HEK293 (cell line): Measurements from ENCODE around the gene BTBD2.
A peak's percentile ranks its signal among the peaks of the same experiment; 100 is the strongest.

Experiments used
- CTCF ChIA-PET: fragments of 350-600 bp; formaldehyde crosslinking; extraction: SDS; loops from one replicate; lab custom pipeline; 2021; ENCODE audit warnings: antibody characterized with exemption; lab: Yijun Ruan, JAX
- POLR2A ChIA-PET: fragments of 300-600 bp; formaldehyde crosslinking; extraction: SDS; loops from one replicate; lab custom pipeline; 2020; ENCODE audit warnings: antibody characterized with exemption, inconsistent platforms; lab: Yijun Ruan, JAX
- H3K27ac ChIP-seq: fragments of 200-500 bp; sonication (Bioruptor generic); 2 replicates; pipeline ENCODE4 v1.5.1; 2014; ENCODE audit warnings: low read depth, low read length, control low read depth, inconsistent platforms; ENCODE audit errors: extremely low read depth
- H3K36me3 ChIP-seq, 2 experiments: fragments of 200-500 bp in 1 of 2; sonication (Bioruptor generic) in 1 of 2; 1 replicate in 1 of 2; 2 replicates in 1 of 2; pipeline ENCODE4 v1.5.1; 2014 to 2017; ENCODE audit warnings: inconsistent platforms in 2 of 2, low read length in 2 of 2; ENCODE audit not compliant: control insufficient read depth in 2 of 2, insufficient read depth in 1 of 2
- H3K4me1 ChIP-seq: fragments of 200-500 bp; sonication (Bioruptor generic); 2 replicates; pipeline ENCODE4 v1.5.1; 2014; ENCODE audit warnings: mild to moderate bottlenecking, low read length, inconsistent platforms; ENCODE audit not compliant: control insufficient read depth, insufficient read depth
- H3K4me3 ChIP-seq: 2 replicates; pipeline ENCODE4 v1.5.1; 2011; ENCODE audit warnings: low read depth, mild to moderate bottlenecking, control low read depth, low read length, moderate library complexity
- H3K9me3 ChIP-seq: fragments of 200-500 bp; sonication (Bioruptor generic); 2 replicates; pipeline ENCODE4 v1.5.1; 2014; ENCODE audit warnings: low read depth, low read length, inconsistent platforms; ENCODE audit not compliant: control insufficient read depth, insufficient read depth
- YY2 ChIP-seq: fragments of 450-650 bp; formaldehyde crosslinking; IDR thresholded peaks from 2 replicates; pipeline ENCODE4 v1.5.1; 2016; ENCODE audit warnings: missing biosample characterization, missing genetic modification characterization
- ZBTB21 ChIP-seq: fragments of 450-650 bp; formaldehyde crosslinking; IDR thresholded peaks from 2 replicates; pipeline ENCODE4 v1.5.1; 2017; ENCODE audit warnings: missing biosample characterization, missing genetic modification characterization
- ZNF138 ChIP-seq: fragments of 450-650 bp; formaldehyde crosslinking; IDR thresholded peaks from 2 replicates; pipeline ENCODE4 v1.5.1; 2016; ENCODE audit warnings: missing biosample characterization, missing genetic modification characterization, borderline replicate concordance
- ZNF146 ChIP-seq: fragments of 450-650 bp; formaldehyde crosslinking; IDR thresholded peaks from 2 replicates; pipeline ENCODE4 v1.5.1; 2016; ENCODE audit warnings: missing biosample characterization, missing genetic modification characterization
- ZNF335 ChIP-seq: fragments of 450-650 bp; formaldehyde crosslinking; conservative IDR thresholded peaks from 2 replicates; pipeline ENCODE4 v1.5.1; 2016; ENCODE audit warnings: missing biosample characterization, missing genetic modification characterization
- ZNF341 ChIP-seq: fragments of 450-650 bp; formaldehyde crosslinking; IDR thresholded peaks from 2 replicates; pipeline ENCODE4; 2016; ENCODE audit warnings: low read depth, missing biosample characterization, missing genetic modification characterization
- ZNF398 ChIP-seq: fragments of 450-650 bp; formaldehyde crosslinking; IDR thresholded peaks from 2 replicates; pipeline ENCODE4 v1.5.1; 2017; ENCODE audit warnings: missing biosample characterization, missing genetic modification characterization
- ZNF544 ChIP-seq: fragments of 450-650 bp; formaldehyde crosslinking; IDR thresholded peaks from 2 replicates; pipeline ENCODE4 v1.5.0; 2017; ENCODE audit warnings: missing biosample characterization, missing genetic modification characterization
- ZNF596 ChIP-seq: fragments of 450-650 bp; IDR thresholded peaks from 2 replicates; pipeline ENCODE4 v1.5.0; 2018; ENCODE audit warnings: missing biosample characterization, mild to moderate bottlenecking, missing genetic modification characterization, moderate library complexity
- ZNF629 ChIP-seq: fragments of 450-650 bp; formaldehyde crosslinking; IDR thresholded peaks from 2 replicates; pipeline ENCODE4 v1.5.1; 2017; ENCODE audit warnings: missing biosample characterization, missing genetic modification characterization
- TF ChIP-seq, protein P1 (sequence below): fragments of 450-650 bp; formaldehyde crosslinking; IDR thresholded peaks from 2 replicates; pipeline ENCODE4 v1.5.1; 2016; ENCODE audit warnings: missing biosample characterization, missing genetic modification characterization
- TF ChIP-seq, protein P2 (sequence below): fragments of 450-650 bp; formaldehyde crosslinking; IDR thresholded peaks from 2 replicates; pipeline ENCODE4 v1.5.1; 2016; ENCODE audit warnings: missing biosample characterization, missing genetic modification characterization
- TF ChIP-seq, protein P3 (sequence below): fragments of 450-650 bp; formaldehyde crosslinking; IDR thresholded peaks from 2 replicates; pipeline ENCODE4 v1.5.1; 2016; ENCODE audit warnings: missing biosample characterization, missing genetic modification characterization
- TF ChIP-seq, protein P4 (sequence below): fragments of 450-650 bp; formaldehyde crosslinking; IDR thresholded peaks from 2 replicates; pipeline ENCODE4 v1.5.1; 2017; ENCODE audit warnings: missing biosample characterization, missing genetic modification characterization
- TF ChIP-seq, protein P5 (sequence below): fragments of 450-650 bp; formaldehyde crosslinking; IDR thresholded peaks from 2 replicates; pipeline ENCODE4 v1.5.1; 2016; ENCODE audit warnings: missing biosample characterization, missing genetic modification characterization

BTBD2 gene

GRCh38 chr19:2051773-2052704 is 36.5 kb upstream of the BTBD2 start:
- ChIA-PET POLR2A (interaction anchor here (0.6 to 1.9 kb wide), 9 partner anchors 8 to 46 kb away, joined by 3 to 11 read pairs (median 3); no protein-coding TSS in a partner anchor), CTCF (interaction anchor here (0.5 to 1.9 kb wide), 11 partner anchors 9 to 205 kb away, joined by 3 to 6 read pairs (median 4); no protein-coding TSS in a partner anchor)
- TF ChIP-seq, protein P1, sequence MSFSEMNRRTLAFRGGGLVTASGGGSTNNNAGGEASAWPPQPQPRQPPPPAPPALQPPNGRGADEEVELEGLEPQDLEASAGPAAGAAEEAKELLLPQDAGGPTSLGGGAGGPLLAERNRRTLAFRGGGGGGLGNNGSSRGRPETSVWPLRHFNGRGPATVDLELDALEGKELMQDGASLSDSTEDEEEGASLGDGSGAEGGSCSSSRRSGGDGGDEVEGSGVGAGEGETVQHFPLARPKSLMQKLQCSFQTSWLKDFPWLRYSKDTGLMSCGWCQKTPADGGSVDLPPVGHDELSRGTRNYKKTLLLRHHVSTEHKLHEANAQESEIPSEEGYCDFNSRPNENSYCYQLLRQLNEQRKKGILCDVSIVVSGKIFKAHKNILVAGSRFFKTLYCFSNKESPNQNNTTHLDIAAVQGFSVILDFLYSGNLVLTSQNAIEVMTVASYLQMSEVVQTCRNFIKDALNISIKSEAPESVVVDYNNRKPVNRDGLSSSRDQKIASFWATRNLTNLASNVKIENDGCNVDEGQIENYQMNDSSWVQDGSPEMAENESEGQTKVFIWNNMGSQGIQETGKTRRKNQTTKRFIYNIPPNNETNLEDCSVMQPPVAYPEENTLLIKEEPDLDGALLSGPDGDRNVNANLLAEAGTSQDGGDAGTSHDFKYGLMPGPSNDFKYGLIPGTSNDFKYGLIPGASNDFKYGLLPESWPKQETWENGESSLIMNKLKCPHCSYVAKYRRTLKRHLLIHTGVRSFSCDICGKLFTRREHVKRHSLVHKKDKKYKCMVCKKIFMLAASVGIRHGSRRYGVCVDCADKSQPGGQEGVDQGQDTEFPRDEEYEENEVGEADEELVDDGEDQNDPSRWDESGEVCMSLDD: peak; percentile 75
- TF ChIP-seq ZNF335 (tag by site-specific recombination): peak; percentile 16; the same call in 1 of the 2 replicates
- no peak for TF ChIP-seq ZNF341 (tag by site-specific recombination)
- TF ChIP-seq ZNF398: peak; percentile 21; the same call in 1 of the 2 replicates
- no peak for TF ChIP-seq YY2 (tag by site-specific recombination)
- TF ChIP-seq ZNF146 (tag by site-specific recombination): no peak
- 0 out of 2 replicates have a peak, but pooled peaks have one; percentile 2 for TF ChIP-seq ZNF629 (tag by site-specific recombination)
- TF ChIP-seq, protein P2, sequence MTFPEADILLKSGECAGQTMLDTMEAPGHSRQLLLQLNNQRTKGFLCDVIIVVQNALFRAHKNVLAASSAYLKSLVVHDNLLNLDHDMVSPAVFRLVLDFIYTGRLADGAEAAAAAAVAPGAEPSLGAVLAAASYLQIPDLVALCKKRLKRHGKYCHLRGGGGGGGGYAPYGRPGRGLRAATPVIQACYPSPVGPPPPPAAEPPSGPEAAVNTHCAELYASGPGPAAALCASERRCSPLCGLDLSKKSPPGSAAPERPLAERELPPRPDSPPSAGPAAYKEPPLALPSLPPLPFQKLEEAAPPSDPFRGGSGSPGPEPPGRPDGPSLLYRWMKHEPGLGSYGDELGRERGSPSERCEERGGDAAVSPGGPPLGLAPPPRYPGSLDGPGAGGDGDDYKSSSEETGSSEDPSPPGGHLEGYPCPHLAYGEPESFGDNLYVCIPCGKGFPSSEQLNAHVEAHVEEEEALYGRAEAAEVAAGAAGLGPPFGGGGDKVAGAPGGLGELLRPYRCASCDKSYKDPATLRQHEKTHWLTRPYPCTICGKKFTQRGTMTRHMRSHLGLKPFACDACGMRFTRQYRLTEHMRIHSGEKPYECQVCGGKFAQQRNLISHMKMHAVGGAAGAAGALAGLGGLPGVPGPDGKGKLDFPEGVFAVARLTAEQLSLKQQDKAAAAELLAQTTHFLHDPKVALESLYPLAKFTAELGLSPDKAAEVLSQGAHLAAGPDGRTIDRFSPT (tag by site-specific recombination): 0 out of 2 replicates have a peak, but pooled peaks have one; percentile 14
- TF ChIP-seq, protein P3, sequence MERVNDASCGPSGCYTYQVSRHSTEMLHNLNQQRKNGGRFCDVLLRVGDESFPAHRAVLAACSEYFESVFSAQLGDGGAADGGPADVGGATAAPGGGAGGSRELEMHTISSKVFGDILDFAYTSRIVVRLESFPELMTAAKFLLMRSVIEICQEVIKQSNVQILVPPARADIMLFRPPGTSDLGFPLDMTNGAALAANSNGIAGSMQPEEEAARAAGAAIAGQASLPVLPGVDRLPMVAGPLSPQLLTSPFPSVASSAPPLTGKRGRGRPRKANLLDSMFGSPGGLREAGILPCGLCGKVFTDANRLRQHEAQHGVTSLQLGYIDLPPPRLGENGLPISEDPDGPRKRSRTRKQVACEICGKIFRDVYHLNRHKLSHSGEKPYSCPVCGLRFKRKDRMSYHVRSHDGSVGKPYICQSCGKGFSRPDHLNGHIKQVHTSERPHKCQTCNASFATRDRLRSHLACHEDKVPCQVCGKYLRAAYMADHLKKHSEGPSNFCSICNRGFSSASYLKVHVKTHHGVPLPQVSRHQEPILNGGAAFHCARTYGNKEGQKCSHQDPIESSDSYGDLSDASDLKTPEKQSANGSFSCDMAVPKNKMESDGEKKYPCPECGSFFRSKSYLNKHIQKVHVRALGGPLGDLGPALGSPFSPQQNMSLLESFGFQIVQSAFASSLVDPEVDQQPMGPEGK (tag by site-specific recombination): peak; percentile 27; the same call in 1 of the 2 replicates
- H3K4me1 ChIP-seq: peaks cover 3% of the 10 kb centered on the region; the same call in 1 of the 2 replicates
- H3K9me3 ChIP-seq: no peaks in the 10 kb centered on the region
- peaks cover 0 to 19% of the 10 kb centered on the region in 2 experiments; a peak in 1 of 3 replicates for H3K36me3 ChIP-seq
- no peak overlapping the region for H3K4me3 ChIP-seq
- peak overlapping the region; percentile 4; the same call in 1 of the 2 replicates for H3K27ac ChIP-seq

DNA sequence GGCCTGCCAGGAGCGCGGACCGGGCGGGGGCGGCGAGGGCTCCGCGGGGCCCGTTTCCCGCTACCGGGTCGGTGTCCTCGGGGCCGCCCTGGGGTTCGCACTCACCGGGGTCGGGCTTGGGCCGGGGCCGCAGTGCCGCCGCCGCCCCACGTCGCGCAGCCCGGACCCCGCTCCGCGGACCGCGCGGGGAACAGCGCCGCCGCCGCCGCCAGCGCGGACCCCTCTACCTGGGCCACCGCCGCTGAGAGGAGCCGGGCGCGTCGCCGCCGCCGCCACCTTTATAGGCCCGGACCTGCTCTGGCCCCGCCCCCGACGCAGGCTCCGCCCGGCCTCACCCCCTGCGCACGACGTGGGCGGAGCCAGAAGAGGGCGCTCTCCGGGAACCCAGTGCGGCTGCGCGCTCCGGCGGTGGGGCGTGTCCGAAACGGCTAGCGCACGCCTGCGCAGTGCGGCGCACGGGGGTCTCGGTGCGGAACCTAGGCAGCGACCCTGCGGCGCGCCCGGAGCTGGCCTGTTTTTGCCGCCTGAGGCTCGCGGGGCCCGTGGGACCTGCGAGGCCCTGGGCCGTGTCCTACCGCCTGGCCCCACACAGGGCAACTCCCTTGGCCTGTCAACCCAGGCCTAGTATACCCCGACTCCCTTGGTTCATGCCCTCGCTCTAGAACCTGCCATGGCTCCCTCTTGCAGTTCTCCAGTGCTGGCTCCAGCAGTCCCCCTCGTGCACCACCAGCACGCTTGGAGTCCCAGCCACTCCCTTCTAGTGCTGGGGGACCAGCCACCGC is 35.7 kb upstream of the BTBD2 start, which contains the start of gene MKNK2:
MKNK2 (minus strand) TSS at position 254 of the 782 bp plus-strand sequence. CDS start 393 bp downstream, outside the sequence.
- H3K4me3 ChIP-seq: peak within 1 kb of the TSS; percentile 55
- peaks cover 3% of the 10 kb centered on the region; the same call in 1 of the 2 replicates for H3K4me1 ChIP-seq
- H3K27ac ChIP-seq: peak within 1 kb of the TSS; percentile 47; the same call in 1 of the 2 replicates
- H3K9me3 ChIP-seq: no peaks in the 10 kb centered on the region
- peaks cover 0 to 28% of the 10 kb centered on the region in 2 experiments; a peak in 1 of 3 replicates for H3K36me3 ChIP-seq
- ChIA-PET POLR2A (interaction anchor here (0.6 to 1.9 kb wide), 8 partner anchors 9 to 45 kb away, joined by 3 to 11 read pairs (median 4); no protein-coding TSS in a partner anchor), CTCF (interaction anchor here (0.5 to 1.9 kb wide), 7 partner anchors 9 to 204 kb away, joined by 3 to 6 read pairs (median 4); no protein-coding TSS in a partner anchor)
- TF ChIP-seq ZNF544 (tag by site-specific recombination) (no peak), ZBTB21 (tag by site-specific recombination) (no peak), ZNF596 (tag by site-specific recombination) (peak; percentile 47; the same call in 1 of the 2 replicates), ZNF138 (tag by site-specific recombination) (no peak)
- TF ChIP-seq, protein P4, sequence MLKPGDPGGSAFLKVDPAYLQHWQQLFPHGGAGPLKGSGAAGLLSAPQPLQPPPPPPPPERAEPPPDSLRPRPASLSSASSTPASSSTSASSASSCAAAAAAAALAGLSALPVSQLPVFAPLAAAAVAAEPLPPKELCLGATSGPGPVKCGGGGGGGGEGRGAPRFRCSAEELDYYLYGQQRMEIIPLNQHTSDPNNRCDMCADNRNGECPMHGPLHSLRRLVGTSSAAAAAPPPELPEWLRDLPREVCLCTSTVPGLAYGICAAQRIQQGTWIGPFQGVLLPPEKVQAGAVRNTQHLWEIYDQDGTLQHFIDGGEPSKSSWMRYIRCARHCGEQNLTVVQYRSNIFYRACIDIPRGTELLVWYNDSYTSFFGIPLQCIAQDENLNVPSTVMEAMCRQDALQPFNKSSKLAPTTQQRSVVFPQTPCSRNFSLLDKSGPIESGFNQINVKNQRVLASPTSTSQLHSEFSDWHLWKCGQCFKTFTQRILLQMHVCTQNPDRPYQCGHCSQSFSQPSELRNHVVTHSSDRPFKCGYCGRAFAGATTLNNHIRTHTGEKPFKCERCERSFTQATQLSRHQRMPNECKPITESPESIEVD (tag by site-specific recombination): no peak
- TF ChIP-seq, protein P5, sequence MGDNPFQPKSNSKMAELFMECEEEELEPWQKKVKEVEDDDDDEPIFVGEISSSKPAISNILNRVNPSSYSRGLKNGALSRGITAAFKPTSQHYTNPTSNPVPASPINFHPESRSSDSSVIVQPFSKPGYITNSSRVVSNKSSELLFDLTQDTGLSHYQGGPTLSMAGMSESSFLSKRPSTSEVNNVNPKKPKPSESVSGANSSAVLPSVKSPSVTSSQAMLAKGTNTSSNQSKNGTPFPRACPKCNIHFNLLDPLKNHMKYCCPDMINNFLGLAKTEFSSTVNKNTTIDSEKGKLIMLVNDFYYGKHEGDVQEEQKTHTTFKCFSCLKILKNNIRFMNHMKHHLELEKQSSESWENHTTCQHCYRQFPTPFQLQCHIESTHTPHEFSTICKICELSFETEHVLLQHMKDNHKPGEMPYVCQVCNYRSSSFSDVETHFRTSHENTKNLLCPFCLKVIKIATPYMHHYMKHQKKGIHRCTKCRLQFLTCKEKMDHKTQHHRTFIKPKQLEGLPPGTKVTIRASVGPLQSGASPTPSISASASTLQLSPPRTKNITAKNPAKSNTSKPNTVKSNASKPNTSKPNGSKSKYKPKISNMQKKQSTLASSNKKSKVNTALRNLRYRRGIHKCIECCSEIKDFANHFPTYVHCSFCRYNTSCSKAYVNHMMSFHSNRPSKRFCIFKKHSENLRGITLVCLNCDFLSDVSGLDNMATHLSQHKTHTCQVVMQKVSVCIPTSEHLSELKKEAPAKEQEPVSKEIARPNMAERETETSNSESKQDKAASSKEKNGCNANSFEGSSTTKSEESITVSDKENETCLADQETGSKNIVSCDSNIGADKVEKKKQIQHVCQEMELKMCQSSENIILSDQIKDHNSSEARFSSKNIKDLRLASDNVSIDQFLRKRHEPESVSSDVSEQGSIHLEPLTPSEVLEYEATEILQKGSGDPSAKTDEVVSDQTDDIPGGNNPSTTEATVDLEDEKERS (tag by site-specific recombination): peak; percentile 79; the same call in 1 of the 2 replicates
